Naive thymus-derived CD8-positive, alpha-beta T cell (primary cell): ENCODE data around the gene TMTC2. TPM values are rescaled to one million over a fixed set of nuclear protein-coding genes. Genes with fewer than 3 reads are reported as not detected.
"Not testable (repeated sequence)": the region's sequence is repeated elsewhere in the genome, so short reads cannot be mapped to it uniquely, and the experiment has no call there.

Source experiments
- ATAC-seq, 2 donors: fragments of 150-1000 bp; cut with Tn5 transposase in 1 of 2; sonication (Bioruptor Pico), chemical (Tn5 transposase) in 1 of 2; 1 replicate in 1 of 2; 2 replicates in 1 of 2; pipeline ENCODE4 v1.10.0; 2021; ENCODE audit warnings: mild to moderate bottlenecking in 2 of 2, moderate library complexity in 2 of 2
- POLR2A ChIA-PET: fragments of 350-600 bp; sonication (Branson Sonifier 250); formaldehyde crosslinking; loops from one replicate; lab custom pipeline; 2021; ENCODE audit warnings: antibody characterized with exemption; lab: Charles Lee
- DNase-seq, 10 donors: peaks; one replicate each; pipeline versions ENCODE4 v3.0.0 to v3.0.0-alpha.2; 2020 to 2022
- H3K27ac Mint-ChIP-seq, 10 donors: one replicate each; pipeline ENCODE4 v1.8.0; 2020 to 2022; ENCODE audit warnings: mild to moderate bottlenecking in 10 of 10, mixed read lengths in 10 of 10, moderate library complexity in 4 of 10, inconsistent platforms in 1 of 10
- H3K27me3 Mint-ChIP-seq, 5 donors: one replicate each; pipeline ENCODE4 v1.8.0; 2021 to 2022; ENCODE audit warnings: mixed read lengths in 5 of 5
- H3K36me3 Mint-ChIP-seq, 3 donors: one replicate each; pipeline ENCODE4 v1.8.0; 2020 to 2022; ENCODE audit warnings: mixed read lengths in 3 of 3, mild to moderate bottlenecking in 2 of 3, inconsistent platforms in 1 of 3
- H3K4me1 Mint-ChIP-seq, 4 donors: one replicate each; pipeline ENCODE4 v1.8.0; 2021 to 2022; ENCODE audit warnings: mixed read lengths in 4 of 4
- H3K4me3 Mint-ChIP-seq, 10 donors: one replicate each; pipeline ENCODE4 v1.8.0; 2020 to 2022; ENCODE audit warnings: mild to moderate bottlenecking in 10 of 10, mixed read lengths in 10 of 10, moderate library complexity in 6 of 10, inconsistent platforms in 1 of 10
- H3K9me3 Mint-ChIP-seq, 9 donors: one replicate each; pipeline ENCODE4 v1.8.0; 2020 to 2022; ENCODE audit warnings: mixed read lengths in 9 of 9, mild to moderate bottlenecking in 3 of 9, inconsistent platforms in 1 of 9, moderate library complexity in 1 of 9
- polyA plus RNA-seq, 3 donors: library from polyadenylated mRNA; unstranded; fragments of 300-500 nt; fragmentation: Illumina TruSeq; gene quantifications; one replicate each; pipeline ENCODE4 v1.2.3, GENCODE V29; 2021
- total RNA-seq, 8 experiments: library from RNA in 2 of 8; stranded (reverse) in 2 of 8; gene quantifications; one replicate each; pipeline ENCODE4 v1.2.3 and lab custom pipeline; 2021 to 2026

TMTC2 gene
- total and polyA plus RNA-seq, 5 experiments from 2014 or later = 0.14 to 4.0 (median 1.9) TPM; not detected in 1

- no peak for DNase-seq
- Mint-ChIP-seq H3K27me3 (no peaks in the 10 kb centered on the region), H3K27ac (no peak overlapping the region), H3K4me1 (no peaks in the 10 kb centered on the region), H3K4me3 (no peak overlapping the region), H3K9me3 (peaks cover 0 to 5% (median 0%) of the 10 kb centered on the region in 9 donors), H3K36me3 (no peaks in the 10 kb centered on the region)
- no peak for ATAC-seq
- POLR2A ChIA-PET = no interaction called here
Measured at GRCh38 chr12:83086023-83086422, 399.3 kb downstream of the TMTC2 start.

DNA sequence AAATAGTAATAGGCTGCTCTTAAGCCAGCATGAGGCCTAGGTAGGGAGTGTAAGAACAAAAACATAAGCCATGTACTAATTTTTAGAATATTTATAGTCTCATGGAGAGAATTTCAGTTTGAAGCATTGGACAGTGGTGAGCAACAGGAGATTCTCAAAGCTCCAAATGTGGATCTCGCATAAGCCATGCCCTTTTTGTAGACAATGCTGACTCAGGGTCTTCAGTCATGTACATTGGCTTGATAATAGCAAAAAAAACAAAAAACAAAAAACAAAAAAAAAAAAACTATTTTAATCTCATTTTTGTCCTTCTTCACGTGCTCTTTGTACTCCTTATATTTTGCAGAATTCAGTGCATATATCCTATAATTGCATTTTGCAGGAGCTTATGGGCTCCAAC, 402.9 kb downstream of the TMTC2 start:
- no peak for ATAC-seq
- H3K27me3 Mint-ChIP-seq = no peaks in the 10 kb centered on the region

GRCh38 chr12:83092129-83092528, 405.4 kb downstream of the TMTC2 start:
- ATAC-seq = no peak

More for the DNA sequence above, 402.9 kb downstream of the TMTC2 start:
- Mint-ChIP-seq H3K36me3 (no peaks in the 10 kb centered on the region), H3K27ac (no peak overlapping the region), H3K9me3 (peaks cover 0 to 11% (median 0%) of the 10 kb centered on the region in 9 donors), H3K4me3 (no peak overlapping the region), H3K4me1 (no peaks in the 10 kb centered on the region)
- POLR2A ChIA-PET = no interaction called here
- DNase-seq = no peak

DNA sequence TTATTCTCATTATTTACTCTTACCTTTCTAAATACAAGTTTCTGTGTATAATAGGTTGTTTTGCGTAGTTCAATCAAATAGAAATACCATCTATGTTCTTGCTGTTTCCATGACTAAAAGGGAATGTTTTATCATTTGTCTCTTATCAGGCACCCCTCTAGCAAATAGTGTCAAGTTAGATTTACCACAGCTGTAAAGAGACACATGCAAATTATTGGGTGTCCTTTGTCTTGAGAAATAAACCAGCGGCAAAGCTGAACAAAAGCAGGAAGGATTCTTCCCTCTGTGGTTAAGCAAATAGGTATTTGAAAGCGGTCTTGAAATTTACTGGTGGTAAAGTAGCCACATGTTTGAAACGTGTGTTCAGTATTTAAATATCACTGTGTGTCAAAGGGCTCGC, 405.9 kb downstream of the TMTC2 start:
- Mint-ChIP-seq H3K27me3 (no peaks in the 10 kb centered on the region), H3K27ac (no peak overlapping the region), H3K9me3 (peaks cover 0 to 15% (median 4%) of the 10 kb centered on the region in 9 donors), H3K36me3 (no peaks in the 10 kb centered on the region), H3K4me3 (no peak overlapping the region), H3K4me1 (no peaks in the 10 kb centered on the region)
- ATAC-seq (no peak), DNase-seq (no peak)
- POLR2A ChIA-PET = no interaction called here

More at GRCh38 chr12:83092129-83092528, 405.4 kb downstream of the TMTC2 start:
- peaks cover 0 to 16% (median 4%) of the 10 kb centered on the region in 9 donors for H3K9me3 Mint-ChIP-seq
- H3K27me3 Mint-ChIP-seq = no peaks in the 10 kb centered on the region
- H3K36me3 Mint-ChIP-seq = no peaks in the 10 kb centered on the region
- POLR2A ChIA-PET = no interaction called here
- DNase-seq = no peak
- H3K27ac Mint-ChIP-seq = no peak overlapping the region
- H3K4me1 Mint-ChIP-seq = no peaks in the 10 kb centered on the region
- H3K4me3 Mint-ChIP-seq = no peak overlapping the region

- Mint-ChIP-seq H3K4me3 (no peak overlapping the region), H3K9me3 (peaks cover 0 to 15% (median 4%) of the 10 kb centered on the region in 9 donors), H3K27me3 (no peaks in the 10 kb centered on the region), H3K4me1 (no peaks in the 10 kb centered on the region), H3K27ac (no peak overlapping the region), H3K36me3 (no peaks in the 10 kb centered on the region)
- DNase-seq (no peak), ATAC-seq (no peak)
- POLR2A ChIA-PET = no interaction called here
Measured at GRCh38 chr12:83093426-83093825, 406.7 kb downstream of the TMTC2 start.

- Mint-ChIP-seq H3K36me3 (no peaks in the 10 kb centered on the region), H3K27ac (no peak overlapping the region), H3K4me1 (no peaks in the 10 kb centered on the region), H3K27me3 (no peaks in the 10 kb centered on the region), H3K9me3 (peaks cover 0 to 15% (median 4%) of the 10 kb centered on the region in 9 donors), H3K4me3 (no peak overlapping the region)
- ATAC-seq = no peak
- POLR2A ChIA-PET = no interaction called here
- DNase-seq = no peak
Measured at GRCh38 chr12:83097643-83098342, 411.1 kb downstream of the TMTC2 start.

- H3K36me3 Mint-ChIP-seq = no peaks in the 10 kb centered on the region
- peaks cover 0 to 10% (median 4%) of the 10 kb centered on the region in 9 donors for H3K9me3 Mint-ChIP-seq
- POLR2A ChIA-PET = no interaction called here
- no peak overlapping the region for H3K27ac Mint-ChIP-seq
- DNase-seq = no peak
- no peak overlapping the region for H3K4me3 Mint-ChIP-seq
- H3K27me3 Mint-ChIP-seq = no peaks in the 10 kb centered on the region
- no peaks in the 10 kb centered on the region for H3K4me1 Mint-ChIP-seq
- ATAC-seq = no peak
Measured at GRCh38 chr12:83099436-83099835, 412.7 kb downstream of the TMTC2 start.

- Mint-ChIP-seq H3K27me3 (no peaks in the 10 kb centered on the region), H3K27ac (no peak overlapping the region), H3K36me3 (no peaks in the 10 kb centered on the region), H3K4me3 (no peak overlapping the region), H3K9me3 (peaks cover 0 to 3% (median 0%) of the 10 kb centered on the region in 9 donors), H3K4me1 (no peaks in the 10 kb centered on the region)
- ATAC-seq = no peak
- POLR2A ChIA-PET = no interaction called here
- no peak for DNase-seq
Measured at GRCh38 chr12:83102499-83102898, 415.8 kb downstream of the TMTC2 start.

GRCh38 chr12:83106873-83107272, 420.2 kb downstream of the TMTC2 start:
- Mint-ChIP-seq H3K4me3 (no peak overlapping the region), H3K36me3 (no peaks in the 10 kb centered on the region), H3K4me1 (no peaks in the 10 kb centered on the region), H3K27ac (no peak overlapping the region), H3K27me3 (no peaks in the 10 kb centered on the region), H3K9me3 (peaks cover 0 to 6% (median 0%) of the 10 kb centered on the region in 9 donors)
- POLR2A ChIA-PET = no interaction called here
- DNase-seq = no peak
- ATAC-seq = no peak

- Mint-ChIP-seq H3K27me3 (no peaks in the 10 kb centered on the region), H3K4me1 (no peaks in the 10 kb centered on the region), H3K36me3 (no peaks in the 10 kb centered on the region), H3K9me3 (peaks cover 0 to 6% (median 0%) of the 10 kb centered on the region in 9 donors), H3K4me3 (no peak overlapping the region), H3K27ac (no peak overlapping the region)
- ATAC-seq (no peak), DNase-seq (no peak)
- POLR2A ChIA-PET = no interaction called here
Measured at GRCh38 chr12:83110424-83110823, 423.7 kb downstream of the TMTC2 start.

- no peak for ATAC-seq
- Mint-ChIP-seq H3K9me3 (peaks cover 2 to 16% (median 7%) of the 10 kb centered on the region in 9 donors), H3K27me3 (no peaks in the 10 kb centered on the region), H3K36me3 (peaks cover 0 to 6% (median 0%) of the 10 kb centered on the region in 3 donors), H3K27ac (no peak overlapping the region), H3K4me1 (no peaks in the 10 kb centered on the region), H3K4me3 (no peak overlapping the region)
- POLR2A ChIA-PET = no interaction called here
- DNase-seq = no peak
Measured at GRCh38 chr12:83113945-83114344, 427.2 kb downstream of the TMTC2 start.

GRCh38 chr12:83114966-83115365, 428.3 kb downstream of the TMTC2 start:
- no peaks in the 10 kb centered on the region for H3K27me3 Mint-ChIP-seq
- no peak overlapping the region for H3K4me3 Mint-ChIP-seq
- POLR2A ChIA-PET = no interaction called here
- ATAC-seq (no peak), DNase-seq (no peak)
- peaks cover 0 to 13% (median 0%) of the 10 kb centered on the region in 3 donors for H3K36me3 Mint-ChIP-seq
- no peak overlapping the region for H3K27ac Mint-ChIP-seq
- no peaks in the 10 kb centered on the region for H3K4me1 Mint-ChIP-seq
- peaks cover 2 to 20% (median 6%) of the 10 kb centered on the region in 9 donors for H3K9me3 Mint-ChIP-seq

DNA sequence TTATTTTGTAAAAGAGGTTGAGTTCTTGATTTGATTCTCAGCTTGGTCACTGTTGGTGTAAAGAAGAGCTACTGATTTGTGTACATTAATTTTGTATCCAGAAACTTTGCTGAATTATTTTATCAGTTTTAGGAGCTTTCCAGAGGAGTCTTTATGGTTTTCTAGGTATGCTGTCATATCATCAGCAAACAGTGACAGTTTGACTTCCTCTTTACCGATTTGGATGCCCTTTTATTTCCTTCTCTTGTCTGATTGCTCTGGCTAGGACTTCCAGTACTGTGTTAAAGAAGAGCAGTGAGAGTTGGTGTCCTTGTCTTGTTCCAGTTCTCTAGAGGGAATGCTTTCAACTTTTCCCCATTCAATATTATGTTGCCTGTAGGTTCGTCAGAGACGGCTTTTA, 431.2 kb downstream of the TMTC2 start:
- H3K4me3 Mint-ChIP-seq, ATAC-seq, H3K27ac Mint-ChIP-seq, POLR2A ChIA-PET, DNase-seq, H3K27me3 Mint-ChIP-seq, H3K4me1 Mint-ChIP-seq: not testable (repeated sequence)
- Mint-ChIP-seq H3K9me3 (peaks cover 2 to 24% (median 11%) of the 10 kb centered on the region in 9 donors), H3K36me3 (peaks cover 0 to 21% (median 0%) of the 10 kb centered on the region in 3 donors)
